HCT116 (cell line): ENCODE data around the gene ITLN1.

Experiments
- CTCF ChIP-seq, 3 experiments: fragments of 200-600 bp in 1 of 3; sonication (generic) in 1 of 3; IDR thresholded peaks in 2 of 3; conservative IDR thresholded peaks in 1 of 3; 2 replicates each; pipeline ENCODE4 v1.5.1; 2012 to 2017; ENCODE audit warnings: low read depth in 2 of 3, low read length in 2 of 3, antibody characterized with exemption in 1 of 3, borderline replicate concordance in 1 of 3, control low read depth in 1 of 3, mild to moderate bottlenecking in 1 of 3, mixed read lengths in 1 of 3, mixed run types in 1 of 3, moderate library complexity in 1 of 3; ENCODE audit not compliant: insufficient read depth in 1 of 3
- EGR1 ChIP-seq: IDR thresholded peaks from 2 replicates; pipeline ENCODE4 v1.6.1; 2012; ENCODE audit warnings: low read depth
- ELF1 ChIP-seq: IDR thresholded peaks from 2 replicates; pipeline ENCODE4 v1.6.1; 2012; ENCODE audit warnings: low read depth, borderline replicate concordance
- EZH2 ChIP-seq: fragments of 200-600 bp; sonication (generic); IDR thresholded peaks from 2 replicates; pipeline ENCODE4 v1.6.1; 2017; ENCODE audit warnings: antibody characterized with exemption, mixed run types
- EZH2phosphoT487 ChIP-seq: fragments of 200-600 bp; IDR thresholded peaks from 2 replicates; pipeline ENCODE4 v1.6.1; 2018; ENCODE audit warnings: antibody characterized with exemption, borderline replicate concordance
- JUND ChIP-seq: IDR thresholded peaks from 2 replicates; pipeline ENCODE4 v1.6.1; 2012
- POLR2A ChIP-seq: IDR thresholded peaks from 2 replicates; pipeline ENCODE4 v1.7.0; 2011; ENCODE audit warnings: borderline replicate concordance; ENCODE audit not compliant: insufficient read depth, insufficient read length; ENCODE audit errors: extremely low read depth
- POLR2AphosphoS5 ChIP-seq: IDR thresholded peaks from 2 replicates; pipeline ENCODE4 v1.6.1; 2011; ENCODE audit warnings: mild to moderate bottlenecking, low read depth, low read length, moderate library complexity
- RAD21 ChIP-seq: IDR thresholded peaks from 2 replicates; pipeline ENCODE4 v1.6.1; 2012; ENCODE audit warnings: low read depth, mild to moderate bottlenecking
- REST ChIP-seq: IDR thresholded peaks from 2 replicates; pipeline ENCODE4 v1.6.1; 2012; ENCODE audit warnings: low read depth
- YY1 ChIP-seq: IDR thresholded peaks from 2 replicates; pipeline ENCODE4 v1.6.1; 2011; ENCODE audit warnings: low read length, low read depth, moderate library complexity, mild to moderate bottlenecking; ENCODE audit not compliant: insufficient replicate concordance; ENCODE audit errors: extremely low read depth
- TF ChIP-seq, protein P1 (sequence below): IDR thresholded peaks from 2 replicates; pipeline ENCODE4 v1.6.1; 2012
- TF ChIP-seq, protein P2 (sequence below): IDR thresholded peaks from 2 replicates; pipeline ENCODE4 v1.6.1; 2012

DNA sequence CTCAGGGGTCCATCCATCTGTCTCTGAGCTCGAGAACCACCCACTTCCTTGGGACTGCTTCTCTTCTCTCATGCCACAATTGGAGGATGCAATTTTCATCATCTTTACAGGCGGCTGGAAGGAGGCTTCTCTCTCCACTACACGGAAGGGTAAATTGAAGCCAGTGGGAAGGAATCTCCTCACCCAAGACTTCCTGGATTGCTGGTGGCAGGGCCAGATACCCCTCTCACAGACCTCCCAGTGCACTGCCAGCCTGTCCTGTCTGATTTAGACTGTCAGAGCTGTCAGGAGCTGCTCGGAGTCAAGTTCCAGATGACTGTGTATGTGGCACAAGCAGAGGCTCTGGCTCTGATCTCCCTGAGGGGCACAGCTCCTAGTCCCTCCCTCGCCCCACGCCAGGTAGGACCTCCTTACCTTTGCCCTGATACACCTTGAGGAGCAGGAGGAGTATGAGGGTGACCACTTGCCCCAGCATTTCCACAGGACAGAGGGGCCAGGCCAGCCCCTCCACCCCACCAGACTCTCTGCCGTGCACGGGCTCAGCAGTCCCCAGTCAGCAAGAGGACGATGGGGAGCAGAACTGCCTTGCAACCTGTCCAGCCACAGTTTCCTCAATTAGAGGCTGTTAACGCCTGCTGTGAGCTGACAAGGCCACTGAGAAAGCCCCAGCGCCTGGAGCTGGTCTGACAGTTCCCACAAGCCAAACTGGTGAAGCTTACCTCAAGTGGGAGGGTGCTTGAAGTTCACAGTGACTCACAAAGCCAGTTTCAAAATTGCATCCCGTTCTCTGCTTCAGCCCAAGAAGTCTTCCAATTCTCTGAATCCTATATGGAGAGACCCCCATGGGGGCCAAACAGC lies 22.5 kb downstream of the ITLN1 start, which contains the start of gene CD244:
- TF ChIP-seq RAD21: no peak
- TF ChIP-seq, protein P1, sequence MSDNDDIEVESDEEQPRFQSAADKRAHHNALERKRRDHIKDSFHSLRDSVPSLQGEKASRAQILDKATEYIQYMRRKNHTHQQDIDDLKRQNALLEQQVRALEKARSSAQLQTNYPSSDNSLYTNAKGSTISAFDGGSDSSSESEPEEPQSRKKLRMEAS: no peak
- TF ChIP-seq POLR2A: no peak
- no peak for TF ChIP-seq EGR1
- no peak for TF ChIP-seq CTCF (IDR thresholded peaks at IDR 0.05 in 2 of 3, conservative IDR thresholded peaks at IDR 0.05 in 1 of 3; ENCODE audit: borderline replicate concordance in 1 of 3, insufficient read depth in 1 of 3, low read depth in 2 of 3, low read length in 2 of 3)
- TF ChIP-seq, protein P2, sequence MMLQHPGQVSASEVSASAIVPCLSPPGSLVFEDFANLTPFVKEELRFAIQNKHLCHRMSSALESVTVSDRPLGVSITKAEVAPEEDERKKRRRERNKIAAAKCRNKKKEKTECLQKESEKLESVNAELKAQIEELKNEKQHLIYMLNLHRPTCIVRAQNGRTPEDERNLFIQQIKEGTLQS: no peak
- no peak for TF ChIP-seq EZH2
- no peak for TF ChIP-seq YY1
- no peak for TF ChIP-seq EZH2phosphoT487
- no peak for TF ChIP-seq ELF1
- TF ChIP-seq REST: no peak
- no peak for TF ChIP-seq JUND
- no peak for TF ChIP-seq POLR2AphosphoS5
